Loucy (cell line): ENCODE measurements around the gene PPP2R5C.

Experiments used
- H2AFZ ChIP-seq: fragments of 200-600 bp; sonication (generic); 2 replicates; pipeline ENCODE4 v1.6.0; 2016; ENCODE audit warnings: antibody characterized with exemption, mild to moderate bottlenecking, low read length, moderate library complexity
- H3F3A ChIP-seq: fragments of 200-600 bp; 2 replicates; pipeline ENCODE4 v1.6.0; 2016; ENCODE audit warnings: antibody characterized with exemption, low read depth, mild to moderate bottlenecking
- H3K27me3 ChIP-seq: fragments of 200-600 bp; sonication (generic); 2 replicates; pipeline ENCODE4 v1.6.1; 2014; ENCODE audit warnings: low read length, mild to moderate bottlenecking; ENCODE audit not compliant: insufficient read depth, poor library complexity, severe bottlenecking
- H3K36me3 ChIP-seq: fragments of 200-600 bp; sonication (generic); 2 replicates; pipeline ENCODE4 v1.6.1; 2016; ENCODE audit warnings: low read length; ENCODE audit not compliant: insufficient read depth
- H3K4me1 ChIP-seq: fragments of 200-600 bp; sonication (generic); 2 replicates; pipeline ENCODE4 v1.5.1; 2014; ENCODE audit warnings: low read length, mild to moderate bottlenecking; ENCODE audit not compliant: insufficient read depth, poor library complexity, severe bottlenecking
- H3K4me2 ChIP-seq: fragments of 200-600 bp; sonication (generic); 2 replicates; pipeline ENCODE4 v1.6.0; 2014; ENCODE audit warnings: antibody characterized with exemption, low read length, low read depth, mild to moderate bottlenecking; ENCODE audit not compliant: poor library complexity, severe bottlenecking
- H3K4me3 ChIP-seq: fragments of 200-600 bp; sonication (generic); 2 replicates; pipeline ENCODE4 v1.5.1; 2014; ENCODE audit warnings: low read length, mild to moderate bottlenecking, mixed read lengths; ENCODE audit not compliant: poor library complexity, severe bottlenecking
- H3K79me2 ChIP-seq: fragments of 200-600 bp; sonication (generic); 2 replicates; pipeline ENCODE4 v1.6.1; 2014; ENCODE audit warnings: low read length; ENCODE audit not compliant: insufficient read depth
- H3K9ac ChIP-seq: fragments of 200-600 bp; sonication (generic); 2 replicates; pipeline ENCODE4 v1.6.0; 2014; ENCODE audit warnings: mild to moderate bottlenecking, low read depth, low read length, moderate library complexity; ENCODE audit not compliant: poor library complexity, severe bottlenecking
- H3K9me2 ChIP-seq: fragments of 200-600 bp; sonication (generic); replicated peaks from 2 replicates; pipeline ENCODE4 v1.6.1; 2016; ENCODE audit warnings: low read depth, low read length, mixed read lengths
- H3K9me3 ChIP-seq: fragments of 200-600 bp; sonication (generic); 2 replicates; pipeline ENCODE4 v1.6.1; 2014; ENCODE audit warnings: mild to moderate bottlenecking, antibody characterized with exemption, low read length, low read depth; ENCODE audit not compliant: insufficient read depth
- H4K20me1 ChIP-seq: fragments of 200-600 bp; sonication (generic); 2 replicates; pipeline ENCODE4 v1.6.0; 2014; ENCODE audit warnings: antibody characterized with exemption, low read length, mild to moderate bottlenecking; ENCODE audit not compliant: insufficient read depth, poor library complexity, severe bottlenecking
- CTCF ChIP-seq: fragments of 200-600 bp; sonication (generic); conservative IDR thresholded peaks from 2 replicates; pipeline ENCODE4 v1.5.1; 2014; ENCODE audit warnings: mild to moderate bottlenecking, antibody characterized with exemption, low read length
- EZH2phosphoT487 ChIP-seq: fragments of 200-600 bp; IDR thresholded peaks from 2 replicates; pipeline ENCODE4 v1.6.1; 2018; ENCODE audit warnings: antibody characterized with exemption, mild to moderate bottlenecking, moderate library complexity, borderline replicate concordance

PPP2R5C gene

GRCh38 chr14:101963052-101963451, 201.5 kb downstream of the PPP2R5C start:
- H3K9ac ChIP-seq: no peak overlapping the region
- H3F3A ChIP-seq: no peaks in the 10 kb centered on the region
- peaks cover 4% of the 10 kb centered on the region for H3K27me3 ChIP-seq
- H4K20me1 ChIP-seq: peaks cover 32% of the 10 kb centered on the region
- no peaks in the 10 kb centered on the region for H3K36me3 ChIP-seq
- no peaks in the 10 kb centered on the region for H3K9me3 ChIP-seq
- H3K4me2 ChIP-seq: no peak overlapping the region
- no peak overlapping the region for H3K4me3 ChIP-seq
- H3K79me2 ChIP-seq: peaks cover 37% of the 10 kb centered on the region
- TF ChIP-seq EZH2phosphoT487: no peak
- no peak for TF ChIP-seq CTCF
- H3K4me1 ChIP-seq: peaks cover 29% of the 10 kb centered on the region
- H2AFZ ChIP-seq: no peak overlapping the region
- no peaks in the 10 kb centered on the region for H3K9me2 ChIP-seq

GRCh38 chr14:101963656-101964296, 202.3 kb downstream of the PPP2R5C start:
- H4K20me1 ChIP-seq: peaks cover 39% of the 10 kb centered on the region
- H3K9me3 ChIP-seq: no peaks in the 10 kb centered on the region
- H3K4me1 ChIP-seq: peaks cover 37% of the 10 kb centered on the region
- H3K36me3 ChIP-seq: no peaks in the 10 kb centered on the region
- H3K27me3 ChIP-seq: peaks cover 4% of the 10 kb centered on the region
- TF ChIP-seq EZH2phosphoT487 (no peak), CTCF (no peak)
- H2AFZ ChIP-seq: peak overlapping the region; percentile 75
- H3K4me3 ChIP-seq: peak overlapping the region; percentile 87
- peak overlapping the region; percentile 83 for H3K4me2 ChIP-seq
- peaks cover 44% of the 10 kb centered on the region for H3K79me2 ChIP-seq
- H3F3A ChIP-seq: no peaks in the 10 kb centered on the region
- no peaks in the 10 kb centered on the region for H3K9me2 ChIP-seq
- H3K9ac ChIP-seq: peak overlapping the region; percentile 40

GRCh38 chr14:101964297-101965180, 203.0 kb downstream of the PPP2R5C start, which contains the start of gene DYNC1H1:
DYNC1H1 (plus strand) TSS chr14:101964573; CDS start chr14:101964692, 119 bp downstream.
- no peak for TF ChIP-seq EZH2phosphoT487
- no peak for TF ChIP-seq CTCF
- peaks cover 45% of the 10 kb centered on the region for H4K20me1 ChIP-seq
- peak within 1 kb of the TSS; percentile 75 for H2AFZ ChIP-seq
- H3K9me3 ChIP-seq: no peaks in the 10 kb centered on the region
- H3K4me3 ChIP-seq: peak within 1 kb of the TSS; percentile 87
- H3K4me1 ChIP-seq: peaks cover 40% of the 10 kb centered on the region
- H3K9me2 ChIP-seq: no peaks in the 10 kb centered on the region
- peak within 1 kb of the TSS; percentile 83 for H3K4me2 ChIP-seq
- H3F3A ChIP-seq: no peaks in the 10 kb centered on the region
- peak within 1 kb of the TSS; percentile 96 for H3K9ac ChIP-seq
- peaks cover 52% of the 10 kb centered on the region for H3K79me2 ChIP-seq
- peaks cover 4% of the 10 kb centered on the region for H3K27me3 ChIP-seq
- H3K36me3 ChIP-seq: peaks cover 3% of the 10 kb centered on the region; the same call in 1 of the 2 replicates
